A549 (cell line): Measurements from ENCODE around the gene ADARB2. TPM values are rescaled to one million over a fixed set of nuclear protein-coding genes. Genes with fewer than 3 reads are reported as not detected.

Experiments
- ATAC-seq, 2 experiments: fragments of 200-7000 bp in 1 of 2; fragments of >200 bp in 1 of 2; cut with Nextera tagmentation in 1 of 2; cut with Tn5 transposase in 1 of 2; 3 replicates each; pipeline versions ENCODE4 v1.8.0 to v1.9.1; 2018 to 2020; ENCODE audit warnings: mild to moderate bottlenecking in 1 of 2, moderate library complexity in 1 of 2
- CTCF ChIA-PET: fragments of 300-600 bp; sonication (Branson Sonifier 250); formaldehyde crosslinking; extraction: SDS; loops from one replicate; lab custom pipeline; 2021; ENCODE audit warnings: antibody characterized with exemption, inconsistent platforms; lab: Yijun Ruan, JAX
- POLR2A ChIA-PET: fragments of 350-600 bp; formaldehyde crosslinking; extraction: SDS; loops from one replicate; lab custom pipeline; 2021; ENCODE audit warnings: antibody characterized with exemption, inconsistent platforms; lab: Yijun Ruan, JAX
- DNase-seq, 2 experiments: peaks; one replicate each; pipeline versions ENCODE4 v3.0.0 to v3.0.0-alpha.2; 2011 to 2016; ENCODE audit warnings: low read depth in 1 of 2, low spot score in 1 of 2
- FAIRE-seq: peaks from 2 replicates; lab custom pipeline; 2011; peaks lifted over from hg19 to GRCh38; lab: Jason Lieb, UNC
- H3K27ac ChIP-seq, 2 experiments: fragments of >200 bp; sonication (Bioruptor Twin); formaldehyde crosslinking; 3 replicates each; pipeline ENCODE4 v1.5.1; 2016 to 2017
- H3K4me1 ChIP-seq: fragments of >200 bp; sonication (Bioruptor Twin); formaldehyde crosslinking; 3 replicates; pipeline ENCODE4 v1.6.1; 2016
- H3K4me2 ChIP-seq: fragments of >200 bp; sonication (Bioruptor Twin); formaldehyde crosslinking; 3 replicates; pipeline ENCODE4 v1.6.1; 2016
- H3K4me3 ChIP-seq: fragments of >200 bp; sonication (Bioruptor Twin); formaldehyde crosslinking; 3 replicates; pipeline ENCODE4 v1.5.1; 2016
- H3K9me3 ChIP-seq: fragments of >200 bp; sonication (Bioruptor Twin); formaldehyde crosslinking; 3 replicates; pipeline ENCODE4 v1.6.1; 2016
- CBX8 ChIP-seq: fragments of 200-600 bp; sonication (generic); IDR thresholded peaks from 2 replicates; pipeline ENCODE4 v1.6.1; 2016
- CHD2 ChIP-seq: fragments of 150-350 bp; IDR thresholded peaks from 2 replicates; pipeline ENCODE4 v1.6.1; 2014; ENCODE audit warnings: low read length; ENCODE audit not compliant: partially characterized antibody
- CHD4 ChIP-seq: fragments of 200-600 bp; sonication (generic); IDR thresholded peaks from 2 replicates; pipeline ENCODE4 v1.6.1; 2016; ENCODE audit warnings: antibody characterized with exemption, mild to moderate bottlenecking, borderline replicate concordance
- E2F6 ChIP-seq: IDR thresholded peaks from 2 replicates; pipeline ENCODE4 v1.6.1; 2012; ENCODE audit warnings: low read depth, borderline replicate concordance
- EHMT2 ChIP-seq: fragments of 200-600 bp; sonication (generic); IDR thresholded peaks from 2 replicates; pipeline ENCODE4 v1.6.1; 2016; ENCODE audit warnings: antibody characterized with exemption, low read depth, mild to moderate bottlenecking, moderate library complexity
- FOSB ChIP-seq: fragments of 250-450 bp; sonication (Bioruptor Pico); IDR thresholded peaks from 2 replicates; pipeline ENCODE4 v1.5.0; 2020; ENCODE audit warnings: mild to moderate bottlenecking, moderate library complexity
- FOSL2 ChIP-seq, 2 experiments: fragments of 450-650 bp in 1 of 2; fragments of >200 bp in 1 of 2; sonication (Bioruptor Twin) in 1 of 2; formaldehyde crosslinking; IDR thresholded peaks; 2 replicates each; pipeline versions ENCODE4 v1.5.0 to v1.6.1; 2016 to 2020; ENCODE audit warnings: mild to moderate bottlenecking in 1 of 2, moderate library complexity in 1 of 2
- GATA3 ChIP-seq: IDR thresholded peaks from 2 replicates; pipeline ENCODE4 v1.6.1; 2012; ENCODE audit warnings: borderline replicate concordance
- HOXA7 ChIP-seq: fragments of 250-450 bp; sonication (Bioruptor Pico); IDR thresholded peaks from 2 replicates; pipeline ENCODE4 v1.5.0; 2020; ENCODE audit warnings: mild to moderate bottlenecking, moderate library complexity
- HOXB13 ChIP-seq: fragments of 250-450 bp; sonication (Bioruptor Pico); IDR thresholded peaks from 2 replicates; pipeline ENCODE4 v1.5.0; 2020; ENCODE audit warnings: low read depth, mild to moderate bottlenecking, moderate library complexity
- MAX ChIP-seq: IDR thresholded peaks from 2 replicates; pipeline ENCODE4 v1.6.1; 2012
- NR3C1 ChIP-seq: fragments of >200 bp; sonication (Bioruptor Twin); formaldehyde crosslinking; IDR thresholded peaks from 3 replicates; pipeline ENCODE4 v1.6.1; 2017
- POLR2A ChIP-seq: IDR thresholded peaks from 2 replicates; pipeline ENCODE4 v1.6.1; 2012; ENCODE audit warnings: mild to moderate bottlenecking, low read length
- POLR2AphosphoS2 ChIP-seq: conservative IDR thresholded peaks from 2 replicates; pipeline ENCODE4 v1.6.1; 2012; ENCODE audit warnings: low read length, improper control_type of control experiment, inconsistent platforms
- RAD21 ChIP-seq, 2 experiments: fragments of >200 bp in 1 of 2; sonication (Bioruptor Twin) in 1 of 2; formaldehyde crosslinking in 1 of 2; IDR thresholded peaks in 1 of 2; conservative IDR thresholded peaks in 1 of 2; 2 replicates in 1 of 2; 3 replicates in 1 of 2; pipeline ENCODE4 v1.6.1; 2012 to 2018; ENCODE audit warnings: inconsistent platforms in 1 of 2
- RNF2 ChIP-seq: fragments of 200-600 bp; sonication (generic); IDR thresholded peaks from 2 replicates; pipeline ENCODE4 v1.6.1; 2016; ENCODE audit warnings: low read depth, mild to moderate bottlenecking, antibody characterized with exemption, moderate library complexity, borderline replicate concordance
- SMC3 ChIP-seq: fragments of >200 bp; sonication (Bioruptor Twin); formaldehyde crosslinking; IDR thresholded peaks from 3 replicates; pipeline ENCODE4 v1.6.1; 2018; ENCODE audit warnings: inconsistent platforms
- TFCP2L1 ChIP-seq: fragments of 250-450 bp; sonication (Bioruptor Pico); IDR thresholded peaks from 2 replicates; pipeline ENCODE4 v1.5.0; 2021; ENCODE audit warnings: mild to moderate bottlenecking
- USF2 ChIP-seq: fragments of 450-650 bp; IDR thresholded peaks from 2 replicates; pipeline ENCODE4 v1.6.1; 2014; ENCODE audit warnings: antibody characterized with exemption
- ZFP36 ChIP-seq: fragments of 450-650 bp; IDR thresholded peaks from 2 replicates; pipeline ENCODE4 v1.6.1; 2014; ENCODE audit warnings: borderline replicate concordance; ENCODE audit not compliant: partially characterized antibody
- whole genome bisulfite sequencing: methylation state at CpG from one replicate; pipeline ENCODE4 v1.1.6; 2017; ENCODE audit errors: missing lambda C conversion rate; 5-methylcytosine and 5-hydroxymethylcytosine counted together
- polyA plus RNA-seq, 4 experiments: library from polyadenylated mRNA; depleted of rRNA in 3 of 4; stranded (reverse); fragments of >200 nt; fragmentation: RNase III in 1 of 4; extraction: RNeasy Plus Mini Kit Qiagen cat#74134 plus additional on column Dnase treatment in 1 of 4; gene quantifications; 2 replicates in 3 of 4; 3 replicates in 1 of 4; pipeline ENCODE4 v1.2.3, GENCODE V29; 2011 to 2017
- TF ChIP-seq, protein P1 (sequence below): fragments of >200 bp; sonication (Bioruptor Twin); formaldehyde crosslinking; IDR thresholded peaks from 3 replicates; pipeline ENCODE4 v1.5.1; 2016

The ADARB2 gene
- polyA plus RNA-seq, 2 of the 4 experiments (the other 2 are of a cell fraction) = not detected

DNA sequence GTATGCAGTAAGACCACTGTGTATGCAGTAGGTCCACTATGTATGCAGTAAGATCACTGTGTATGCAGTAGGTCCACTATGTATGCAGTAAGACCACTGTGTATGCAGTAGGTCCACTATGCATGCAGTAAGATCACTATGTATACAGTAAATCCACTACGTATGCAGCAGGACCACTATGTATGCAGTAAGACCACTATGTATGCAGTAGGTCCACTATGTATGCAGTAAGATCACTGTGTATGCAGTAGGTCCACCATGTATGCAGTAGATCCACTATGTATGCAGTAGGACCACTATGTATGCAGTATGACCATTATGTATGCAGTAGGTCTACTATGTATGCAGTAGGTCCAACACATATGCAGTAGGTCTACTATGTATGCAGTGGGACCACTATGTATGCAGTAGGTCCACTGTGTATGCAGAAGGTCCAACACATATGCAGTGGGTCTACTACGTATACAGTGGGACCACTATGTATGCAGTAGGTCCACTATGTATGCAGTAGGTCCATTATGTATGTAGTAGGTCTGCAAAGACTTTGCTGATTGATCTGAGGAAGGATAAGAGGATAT lies 313.6 kb downstream of the ADARB2 start:
- H3K27ac ChIP-seq = no peak overlapping the region
- CTCF ChIA-PET = no interaction called here
- WGBS = 38% methylated on average over 2 of the region's 2 CpGs
- H3K4me3 ChIP-seq = no peak overlapping the region
- FAIRE-seq = no peak
- TF ChIP-seq POLR2AphosphoS2 (no peak), CHD4 (no peak), USF2 (no peak), HOXA7 (CRISPR knock-in tag) (no peak), RNF2 (no peak), HOXB13 (CRISPR knock-in tag) (no peak), E2F6 (no peak), CBX8 (no peak), FOSB (CRISPR knock-in tag) (no peak), FOSL2 (IDR thresholded peaks at IDR 0.05) (no peak), FOSL2 (CRISPR knock-in tag; IDR thresholded peaks at IDR 0.05) (no peak), MAX (no peak), SMC3 (no peak), NR3C1 (no peak), TFCP2L1 (CRISPR knock-in tag) (no peak), GATA3 (no peak), ZFP36 (no peak)
- TF ChIP-seq, protein P1, sequence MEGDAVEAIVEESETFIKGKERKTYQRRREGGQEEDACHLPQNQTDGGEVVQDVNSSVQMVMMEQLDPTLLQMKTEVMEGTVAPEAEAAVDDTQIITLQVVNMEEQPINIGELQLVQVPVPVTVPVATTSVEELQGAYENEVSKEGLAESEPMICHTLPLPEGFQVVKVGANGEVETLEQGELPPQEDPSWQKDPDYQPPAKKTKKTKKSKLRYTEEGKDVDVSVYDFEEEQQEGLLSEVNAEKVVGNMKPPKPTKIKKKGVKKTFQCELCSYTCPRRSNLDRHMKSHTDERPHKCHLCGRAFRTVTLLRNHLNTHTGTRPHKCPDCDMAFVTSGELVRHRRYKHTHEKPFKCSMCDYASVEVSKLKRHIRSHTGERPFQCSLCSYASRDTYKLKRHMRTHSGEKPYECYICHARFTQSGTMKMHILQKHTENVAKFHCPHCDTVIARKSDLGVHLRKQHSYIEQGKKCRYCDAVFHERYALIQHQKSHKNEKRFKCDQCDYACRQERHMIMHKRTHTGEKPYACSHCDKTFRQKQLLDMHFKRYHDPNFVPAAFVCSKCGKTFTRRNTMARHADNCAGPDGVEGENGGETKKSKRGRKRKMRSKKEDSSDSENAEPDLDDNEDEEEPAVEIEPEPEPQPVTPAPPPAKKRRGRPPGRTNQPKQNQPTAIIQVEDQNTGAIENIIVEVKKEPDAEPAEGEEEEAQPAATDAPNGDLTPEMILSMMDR = no peak
- H3K4me2 ChIP-seq = no peak overlapping the region
- POLR2A ChIA-PET = no interaction called here
- ATAC-seq = no peak
- no peak for DNase-seq
- no peaks in the 10 kb centered on the region for H3K9me3 ChIP-seq
- H3K4me1 ChIP-seq = no peaks in the 10 kb centered on the region

DNA sequence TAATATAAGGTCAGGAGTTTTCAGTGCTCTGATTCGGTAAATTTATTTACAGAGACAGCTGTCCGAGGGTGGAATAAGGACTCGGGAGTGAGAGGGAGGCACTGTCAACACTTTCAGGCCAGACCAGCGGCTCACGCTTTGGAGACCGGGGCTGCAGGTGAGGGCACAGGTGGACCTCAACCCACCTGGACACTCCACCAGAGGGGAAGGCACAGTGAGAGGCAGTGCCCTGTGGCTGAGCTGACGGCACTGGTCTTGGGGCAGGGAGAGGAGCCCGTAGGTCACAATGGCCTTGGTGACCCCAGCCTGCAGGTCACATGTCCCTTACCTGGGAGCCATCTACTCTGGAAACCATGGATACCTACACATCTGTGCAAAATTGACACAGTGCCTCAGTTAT lies 315.1 kb downstream of the ADARB2 start:
- ChIA-PET CTCF (interaction anchor here (0.6 to 2.8 kb wide), 4 partner anchors 10 to 1621 kb away, joined by 3 to 21 read pairs (median 10); no protein-coding TSS in a partner anchor), POLR2A (no interaction called here)
- FAIRE-seq (no peak), DNase-seq (no peak), ATAC-seq (no peak)
- no peak overlapping the region for H3K4me3 ChIP-seq
- no peak overlapping the region for H3K4me2 ChIP-seq
- TF ChIP-seq HOXB13 (CRISPR knock-in tag) (no peak), FOSL2 (IDR thresholded peaks at IDR 0.05) (no peak), FOSL2 (CRISPR knock-in tag; IDR thresholded peaks at IDR 0.05) (no peak), POLR2A (no peak), EHMT2 (no peak), RAD21 (conservative IDR thresholded peaks at IDR 0.05 in 1 of 2, IDR thresholded peaks at IDR 0.05 in 1 of 2) (no peak), CHD2 (no peak)
- no peaks in the 10 kb centered on the region for H3K4me1 ChIP-seq
- H3K9me3 ChIP-seq = no peaks in the 10 kb centered on the region
- H3K27ac ChIP-seq = no peak overlapping the region
- 46% methylated on average over 8 of the region's 8 CpGs for WGBS
